Ureter (tissue), 1 donor: Measurements from ENCODE around the gene PRDM10. TPM values are rescaled to one million over a fixed set of nuclear protein-coding genes. Genes with fewer than 3 reads are reported as not detected.

Experiments used
- DNase-seq: peaks from one replicate; pipeline ENCODE4 v3.0.0-alpha.2; 2020; ENCODE audit warnings: low spot score
- total RNA-seq: library from RNA; stranded (reverse); gene quantifications from one replicate; pipeline ENCODE4 v1.2.4, GENCODE V29; 2023
- donor health status: DM: yes; HTN: yes; CAD: no.

The PRDM10 gene
- total RNA-seq, 1 donor from 2014 or later, result 10.3 TPM

DNA sequence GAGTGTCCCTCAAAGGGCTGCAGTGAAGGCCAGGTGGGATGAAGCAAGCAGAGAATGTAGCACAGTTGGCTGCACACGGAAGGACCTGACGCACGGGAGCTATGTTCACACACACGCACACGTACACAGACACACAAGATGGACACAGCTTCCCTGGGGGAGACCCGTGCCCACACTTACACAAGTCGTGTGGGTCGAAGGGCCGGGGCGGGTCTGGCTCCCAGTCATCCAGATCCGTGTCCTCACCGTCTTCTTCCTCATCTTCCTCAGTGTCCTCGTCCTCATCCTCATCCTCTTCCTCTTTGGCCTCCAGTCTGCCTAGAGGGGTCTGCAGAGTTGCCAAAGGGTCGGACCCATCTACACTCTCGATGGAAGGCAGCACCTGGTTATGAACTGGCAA, 55.7 kb downstream of the PRDM10 start:
- no peak for DNase-seq

DNA sequence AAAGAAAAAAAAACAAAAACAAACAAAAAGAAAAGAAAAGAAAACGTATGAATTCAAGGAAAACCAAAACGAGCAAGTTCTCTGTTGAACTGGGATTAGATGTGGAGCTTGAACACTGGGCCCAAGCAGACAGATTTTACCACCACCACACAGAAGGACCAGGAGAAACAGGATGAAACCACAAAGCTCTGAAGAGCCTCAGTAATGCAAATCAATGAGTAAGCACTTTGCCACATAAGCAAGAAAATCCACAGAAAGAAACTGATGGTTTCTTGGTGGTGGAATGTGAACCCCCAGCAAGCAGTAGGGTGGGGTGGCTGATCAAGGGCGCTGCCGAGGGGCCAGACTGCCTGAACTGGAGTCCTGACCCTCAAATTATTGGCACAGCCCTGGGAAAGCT, 56.4 kb downstream of the PRDM10 start:
- DNase-seq, result no peak

DNA sequence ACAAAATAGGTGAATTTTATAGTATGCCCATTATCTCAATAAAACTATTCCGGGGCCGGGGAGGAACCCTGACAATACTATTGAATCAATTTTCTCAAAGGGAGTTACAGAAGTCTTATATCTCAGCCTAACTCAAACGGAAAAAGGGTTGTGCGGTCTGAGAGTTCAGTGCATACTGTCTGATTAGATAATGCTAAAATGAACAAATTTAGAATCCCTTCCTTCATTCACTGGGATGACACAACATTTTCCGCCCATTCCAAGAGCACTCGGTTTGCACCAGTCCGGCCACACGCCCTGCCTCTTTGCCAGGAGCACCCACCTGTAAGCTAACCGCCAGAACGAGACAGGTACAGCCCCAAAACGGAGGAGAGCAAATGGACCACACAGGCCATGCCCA, 57.3 kb downstream of the PRDM10 start:
- no peak for DNase-seq

DNA sequence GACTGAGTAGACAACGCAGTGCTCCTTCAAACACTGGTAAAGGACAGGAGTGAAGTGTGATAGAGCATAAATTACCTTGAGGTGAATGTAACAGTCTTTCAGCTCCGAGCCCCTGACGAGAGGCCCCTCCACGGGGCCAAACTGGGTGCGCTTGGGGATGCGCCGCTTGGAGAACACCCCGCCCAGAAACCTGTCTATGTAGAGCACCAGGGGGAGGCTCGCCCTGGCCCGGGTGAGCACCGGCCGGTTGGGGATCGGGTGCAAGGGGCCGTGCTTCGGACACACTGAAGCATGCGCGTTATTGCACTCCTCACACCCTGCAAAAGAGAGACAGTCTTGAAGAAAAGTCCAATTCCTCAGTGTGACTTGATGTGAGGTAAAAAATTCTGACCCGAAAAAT, 57.9 kb downstream of the PRDM10 start:
- no peak for DNase-seq

DNA sequence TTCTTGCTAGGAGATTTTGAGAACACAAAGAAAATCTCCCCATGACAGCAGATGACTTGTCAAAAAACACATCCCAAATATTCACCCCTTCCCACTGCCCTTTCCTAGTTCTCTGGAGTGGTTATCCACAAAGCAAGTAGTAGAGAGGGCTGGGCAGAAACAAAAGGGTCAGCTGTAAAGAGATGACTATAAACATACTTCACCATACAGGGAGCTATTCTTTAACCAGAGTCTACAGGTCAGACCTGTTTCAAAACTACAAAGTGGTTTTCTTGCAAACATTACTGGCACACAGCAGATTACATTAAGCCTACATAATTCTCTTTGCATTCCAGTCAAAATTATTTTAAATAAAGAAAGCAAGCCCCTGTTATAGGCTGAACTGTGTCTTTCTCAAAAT, 59.6 kb downstream of the PRDM10 start:
- no peak for DNase-seq

DNA sequence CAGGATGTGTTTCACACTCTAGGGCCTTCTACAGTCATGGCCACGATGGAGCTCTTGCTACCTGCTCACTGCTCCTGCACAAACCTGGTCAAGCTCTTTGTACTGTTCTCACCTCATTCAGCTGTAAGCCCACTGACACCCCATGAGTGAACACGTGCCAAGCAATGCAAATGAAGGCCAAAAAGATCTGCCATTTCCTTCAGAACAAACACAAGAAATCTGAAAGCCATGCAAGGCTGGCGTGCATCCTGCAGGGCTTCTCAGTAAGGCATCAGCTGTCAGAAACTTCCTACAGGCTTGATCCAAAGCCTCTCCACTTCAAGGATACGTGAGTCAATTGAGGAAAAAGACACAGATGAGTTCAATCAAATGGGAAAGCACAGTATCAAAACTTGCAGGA, 63.1 kb downstream of the PRDM10 start:
- DNase-seq, result no peak

DNA sequence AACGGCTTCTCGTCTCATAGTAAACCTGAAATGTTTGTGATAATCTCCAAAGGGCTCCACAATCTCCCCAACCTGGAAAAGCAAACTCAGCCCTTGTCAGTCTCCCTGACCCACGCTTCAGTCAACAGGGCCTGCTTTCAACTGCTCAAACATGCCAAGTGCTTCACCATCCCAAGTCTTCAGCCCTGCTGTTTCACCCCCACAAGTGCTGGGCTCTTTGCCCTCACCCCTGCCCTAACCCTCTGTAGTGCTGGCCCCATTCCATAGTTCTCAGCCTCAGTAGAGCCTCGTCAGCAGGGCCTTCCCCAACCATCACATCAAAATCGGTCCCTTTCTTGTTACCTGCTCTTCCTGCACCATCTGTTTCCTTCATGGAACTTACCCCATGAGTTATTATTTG, 63.9 kb downstream of the PRDM10 start:
- no peak for DNase-seq

DNA sequence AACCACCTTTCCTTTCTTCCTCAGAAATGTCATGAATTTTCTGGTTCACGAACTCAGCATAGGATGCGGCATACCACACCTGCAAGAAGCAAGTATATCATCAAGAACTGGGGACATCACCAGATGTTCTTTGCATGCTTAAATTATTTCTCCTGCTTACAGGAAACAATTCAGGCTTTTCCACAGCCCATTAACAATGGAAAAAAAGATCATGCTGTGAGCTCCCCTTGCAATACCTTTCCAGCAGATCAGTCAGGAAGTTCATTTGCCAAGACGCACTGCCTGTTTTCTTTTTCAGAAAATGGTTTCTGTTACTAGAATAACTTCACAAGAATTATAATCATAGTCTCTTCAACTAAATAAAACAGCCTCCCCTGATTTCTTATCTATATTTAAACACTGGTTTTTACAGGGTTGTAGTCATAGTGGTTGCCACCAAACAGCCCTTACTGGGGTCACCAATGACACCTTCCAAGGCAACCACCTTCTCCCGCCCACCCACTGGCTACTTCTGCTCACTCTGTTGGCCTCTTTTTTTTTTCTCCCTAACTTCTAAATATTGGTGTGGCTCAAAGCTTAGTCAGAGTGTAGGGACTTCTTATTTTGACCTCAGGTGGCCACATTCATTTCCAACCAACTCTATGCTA, 64.9 kb downstream of the PRDM10 start:
- no peak for DNase-seq

DNA sequence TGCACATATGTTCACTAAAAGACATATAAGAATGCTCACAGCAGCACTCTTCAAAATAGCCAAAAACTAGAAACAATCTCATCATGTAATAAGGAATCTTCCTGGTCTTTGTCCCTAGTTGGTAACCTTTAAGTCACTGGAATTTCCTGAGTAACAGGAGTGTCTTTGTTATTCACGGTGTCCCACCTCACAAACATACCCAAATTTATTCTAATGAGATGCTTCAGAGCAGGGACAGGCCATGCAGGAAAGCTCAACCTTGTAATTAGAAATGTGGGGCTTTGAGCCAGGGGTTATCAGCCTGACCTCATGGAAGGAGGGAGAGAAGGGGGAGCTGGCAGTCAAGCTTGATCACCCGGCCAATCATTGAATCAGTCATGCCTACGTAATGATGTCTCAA, 66.9 kb downstream of the PRDM10 start:
- DNase-seq, result no peak

DNA sequence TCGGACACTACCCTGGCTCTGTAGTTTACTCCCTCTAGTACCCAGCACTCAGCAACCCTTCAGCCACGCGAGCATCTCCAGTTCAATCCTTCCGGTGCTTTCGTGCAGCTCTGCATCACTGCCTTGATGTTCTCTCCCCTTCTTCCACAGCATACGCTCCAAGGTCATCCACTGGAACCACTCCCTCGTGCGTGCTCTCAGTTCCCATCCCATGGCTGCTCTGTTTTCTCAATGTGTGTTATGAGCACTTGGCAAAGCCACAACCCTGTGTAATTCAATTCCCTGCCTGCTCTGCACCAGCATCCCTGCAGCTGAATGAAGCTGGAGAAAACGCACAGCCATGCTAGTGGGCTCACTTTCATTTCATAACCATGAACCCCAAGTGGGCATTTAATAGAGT, 68.7 kb downstream of the PRDM10 start:
- no peak for DNase-seq

DNA sequence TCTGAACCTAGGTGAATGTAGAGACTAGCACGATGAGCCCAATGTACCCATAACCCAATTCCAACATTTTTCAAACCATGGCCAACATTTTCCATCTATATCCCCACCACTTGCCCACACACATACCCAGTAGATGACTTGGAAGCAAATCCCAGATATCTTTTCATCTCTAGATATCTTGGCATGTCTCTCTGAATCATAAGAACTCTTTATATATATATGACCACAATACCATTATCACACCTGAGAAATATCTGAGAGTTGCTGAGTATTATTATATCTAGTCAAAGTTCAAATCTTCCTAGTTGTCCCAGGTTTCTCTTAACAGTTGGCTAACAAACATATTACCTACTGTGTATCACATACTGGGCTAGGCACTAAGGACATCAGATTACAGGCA, 69.4 kb downstream of the PRDM10 start:
- no peak for DNase-seq

DNA sequence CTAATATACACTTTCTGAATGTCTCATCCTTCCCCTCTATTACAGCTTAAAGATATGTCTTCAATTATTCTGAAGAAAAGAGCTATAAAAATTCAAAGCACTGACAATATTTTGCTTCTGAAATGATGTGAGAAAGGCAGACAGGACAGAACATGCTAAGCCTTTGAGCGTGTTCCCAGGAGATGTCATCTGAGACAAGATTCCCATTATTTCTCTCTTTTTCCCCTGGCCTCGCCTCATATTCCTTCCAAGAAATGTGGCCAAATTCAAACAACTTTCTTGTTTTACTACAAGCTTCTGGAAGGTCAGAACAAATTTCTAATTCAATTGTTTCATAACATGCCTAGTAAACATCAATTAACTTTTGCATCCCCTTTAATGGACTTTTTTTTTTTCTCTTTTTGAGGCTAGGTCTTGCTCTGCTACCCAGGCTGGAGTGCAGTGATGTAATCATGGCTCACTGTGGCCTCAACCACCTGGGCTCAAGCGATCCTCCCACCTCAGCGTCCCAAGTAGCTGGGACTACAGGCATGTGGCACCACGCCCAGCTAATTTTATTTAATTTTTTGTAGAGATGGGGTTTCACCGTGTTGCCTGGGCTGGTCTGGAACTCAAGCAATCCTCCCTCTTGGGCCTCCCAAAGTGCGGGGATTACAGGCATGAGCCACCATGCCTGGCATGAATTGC, 70.1 kb downstream of the PRDM10 start:
- no peak for DNase-seq

DNA sequence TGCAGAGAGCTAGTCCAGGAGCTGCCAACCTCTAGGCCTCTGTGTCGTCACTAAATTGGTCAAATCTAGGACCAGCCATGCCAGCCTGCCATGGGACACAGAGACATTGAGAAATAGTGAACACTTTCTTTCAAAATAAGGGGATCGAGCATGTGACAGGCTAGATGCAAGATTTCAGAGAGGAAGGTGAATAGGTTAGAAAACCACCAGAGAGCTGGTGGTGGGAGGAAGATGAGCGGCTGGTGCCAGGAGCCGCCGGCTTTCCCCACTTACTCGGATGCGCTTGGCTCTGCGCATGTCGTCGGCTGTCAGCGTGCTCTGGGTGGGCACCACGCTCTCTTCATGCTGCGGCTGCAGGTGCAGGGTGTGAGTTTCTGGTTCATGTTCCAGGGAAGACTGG, 71.9 kb downstream of the PRDM10 start:
- no peak for DNase-seq

DNA sequence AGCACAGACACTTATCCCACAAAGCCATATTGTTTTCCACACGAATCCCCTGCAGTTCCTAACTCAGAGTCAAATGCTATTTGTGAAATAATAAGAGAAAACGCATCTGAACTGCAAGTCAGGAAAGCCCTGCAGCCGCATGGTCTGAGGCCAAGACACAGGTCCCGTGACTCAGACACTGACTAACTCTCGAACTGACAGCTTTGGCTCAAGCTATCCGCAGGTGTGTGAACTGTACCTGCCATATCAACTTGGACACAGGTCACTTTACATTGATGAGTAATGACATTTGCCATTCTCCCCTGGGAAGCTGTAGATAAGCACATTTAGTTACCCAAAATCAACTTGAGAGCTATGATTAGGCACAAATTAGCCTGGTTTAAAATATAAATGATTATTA, 72.3 kb downstream of the PRDM10 start:
- DNase-seq, result no peak

DNA sequence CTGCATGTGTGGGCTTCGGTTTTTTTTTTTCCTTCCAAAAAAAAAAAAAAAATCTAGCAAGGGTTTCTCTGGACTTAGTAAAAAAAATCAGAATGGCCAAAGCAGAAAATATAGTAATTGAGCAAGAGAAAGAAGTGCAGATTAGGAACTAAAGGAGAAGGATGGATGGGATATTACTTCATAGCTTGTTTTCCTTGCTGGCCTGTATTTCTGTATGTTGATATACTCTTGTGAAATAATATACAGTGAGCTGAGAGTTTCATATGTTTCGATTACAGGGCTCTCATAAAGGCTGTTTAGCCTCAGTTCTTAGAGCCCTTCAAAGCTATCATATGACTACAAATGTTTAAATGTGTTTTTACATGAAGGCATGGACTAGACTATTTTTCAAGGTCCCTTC, 72.9 kb downstream of the PRDM10 start:
- DNase-seq, result no peak

DNA sequence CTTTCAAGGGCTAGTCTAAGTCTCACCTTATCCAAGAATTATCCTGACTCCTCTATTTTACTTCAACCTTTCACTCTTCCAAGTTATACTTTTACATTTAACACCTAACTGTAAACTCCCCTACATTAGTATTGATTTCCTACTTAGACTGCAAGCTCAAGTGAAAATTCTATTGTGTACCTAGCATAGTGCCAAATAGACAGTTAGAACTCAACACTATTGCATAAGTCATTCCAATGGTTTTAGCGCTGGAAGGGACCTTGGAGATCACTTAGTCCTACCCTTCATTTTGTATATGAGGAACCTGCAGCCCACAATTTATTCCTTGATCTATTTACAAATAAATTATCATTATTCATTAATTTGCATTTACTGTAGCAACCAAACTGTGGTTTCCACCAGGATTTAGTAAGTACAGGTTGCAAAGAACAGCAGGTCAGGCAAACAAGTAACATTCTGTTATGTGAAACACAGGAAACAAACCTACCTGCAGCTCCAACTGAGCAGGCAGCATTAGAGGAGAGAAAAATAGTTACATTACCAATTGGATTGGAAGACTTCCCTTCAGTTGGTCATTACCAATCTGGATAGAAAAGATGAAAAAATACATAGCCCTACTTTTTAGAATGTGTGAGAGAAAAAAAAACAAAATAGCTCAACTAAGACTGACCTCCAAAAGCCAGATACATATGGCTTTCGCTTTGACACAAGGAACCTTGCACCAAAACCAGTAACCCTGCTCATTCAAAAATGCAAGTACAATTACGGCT, 73.5 kb downstream of the PRDM10 start:
- no peak for DNase-seq

DNA sequence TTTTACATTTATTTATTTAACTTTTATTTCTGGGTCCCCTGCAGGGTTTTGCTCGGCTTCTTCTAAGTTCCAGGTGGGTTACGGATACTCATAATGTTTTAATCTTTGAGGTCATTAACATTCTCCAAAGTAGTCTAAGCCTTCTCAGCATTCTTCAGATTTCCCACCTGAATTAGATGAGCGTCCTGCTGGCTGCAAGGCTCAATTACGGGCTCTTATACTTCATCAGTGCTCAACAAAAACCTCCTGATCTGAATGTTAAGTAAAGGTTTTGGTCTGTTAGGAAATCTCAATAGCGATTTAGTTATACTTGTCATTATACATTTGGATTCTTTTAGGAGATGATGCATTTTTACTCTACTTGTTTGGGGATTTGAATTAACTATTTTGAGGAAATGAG, 80.0 kb downstream of the PRDM10 start:
- DNase-seq, result no peak

DNA sequence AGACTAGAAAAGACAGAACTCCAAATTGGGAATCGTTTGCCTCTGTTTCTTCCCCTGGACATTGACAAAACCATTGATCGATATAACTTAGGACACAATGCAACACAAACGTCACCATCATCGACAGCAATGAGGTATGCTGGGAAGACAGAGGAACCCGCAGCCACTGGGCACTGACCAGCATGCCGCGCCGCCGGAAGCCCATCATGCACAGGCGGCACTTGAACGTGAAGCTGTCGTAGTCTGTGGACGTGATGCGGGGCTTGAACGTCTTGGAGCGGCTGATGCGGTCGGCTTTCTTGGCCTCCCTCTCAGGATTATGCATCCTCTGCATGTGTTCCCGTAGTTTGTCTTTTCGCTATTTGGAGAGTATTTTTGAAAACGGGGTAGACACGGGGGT, 84.3 kb downstream of the PRDM10 start:
- no peak for DNase-seq

DNA sequence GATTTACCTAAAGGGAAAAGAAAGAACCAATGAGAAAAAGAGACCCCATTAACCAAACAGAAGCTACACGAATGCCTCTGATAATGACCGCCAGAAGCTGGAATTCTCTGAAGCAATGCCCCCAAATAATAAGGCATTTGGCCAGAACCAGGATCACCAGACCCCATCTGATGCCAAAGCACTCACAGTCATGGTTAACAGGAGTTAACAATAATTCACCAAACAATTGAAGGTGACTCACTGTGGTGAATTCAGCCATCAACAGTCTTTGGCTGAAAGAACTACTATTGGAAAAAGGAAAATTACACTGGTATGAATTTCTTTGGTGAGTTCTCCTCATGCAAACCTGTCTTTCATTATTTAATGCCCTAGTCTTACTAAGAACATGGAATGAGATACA, 85.4 kb downstream of the PRDM10 start:
- DNase-seq, result no peak

DNA sequence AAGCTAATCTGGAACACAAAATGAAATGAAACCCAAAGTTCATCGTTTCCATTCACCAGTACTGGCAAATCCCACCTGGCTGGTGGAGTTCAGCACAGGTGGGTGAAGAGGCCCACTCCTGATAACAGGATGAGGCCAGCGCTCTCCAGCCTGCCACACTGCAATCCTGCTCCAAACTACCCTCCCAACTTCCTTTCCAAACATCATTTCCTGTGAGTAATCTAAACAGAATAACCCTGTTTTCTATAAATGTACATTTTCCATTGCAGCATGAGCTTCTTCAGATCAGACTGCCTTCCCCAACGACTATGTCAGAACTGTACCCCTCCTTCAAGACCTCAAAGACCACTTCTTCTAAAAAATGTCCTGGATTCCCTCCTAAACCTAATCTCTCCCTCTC, 91.3 kb downstream of the PRDM10 start:
- DNase-seq, result no peak

DNA sequence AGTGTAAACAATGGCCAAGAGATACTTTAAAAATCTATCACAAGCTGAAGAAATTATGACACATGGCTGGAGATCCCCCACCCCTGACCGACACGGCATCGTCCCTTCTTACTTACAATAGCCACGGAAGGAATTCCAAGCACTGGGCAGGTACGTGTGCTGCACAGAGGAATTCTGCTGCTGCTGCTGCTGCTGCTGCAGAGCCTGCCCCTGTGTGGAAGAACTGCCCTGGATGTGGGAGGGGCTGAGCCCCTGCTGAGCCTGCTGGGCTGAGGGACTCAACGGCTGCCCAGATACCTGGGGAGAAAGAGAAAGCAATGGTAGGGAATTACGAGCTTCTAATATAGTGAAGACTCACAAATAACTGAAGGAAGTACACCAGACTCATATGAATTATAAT, 92.3 kb downstream of the PRDM10 start:
- no peak for DNase-seq

DNA sequence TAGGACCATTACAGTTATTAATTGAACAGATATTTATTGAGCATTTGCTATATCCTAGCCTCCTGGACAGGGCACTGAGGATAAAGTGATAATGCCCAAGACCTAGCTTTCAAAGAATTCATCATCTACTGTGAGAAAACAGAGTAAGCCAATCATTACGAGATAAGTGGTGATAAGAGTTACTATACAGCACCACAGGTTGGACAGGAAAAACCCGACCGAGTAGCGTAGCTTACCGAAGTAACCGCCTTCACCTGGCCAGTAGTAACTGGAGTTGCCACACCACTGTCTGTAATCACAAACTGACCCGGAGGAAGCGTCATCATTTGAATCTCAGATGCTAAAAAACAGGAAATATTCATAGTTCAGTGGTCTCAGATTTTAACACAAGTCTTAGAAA, 97.2 kb downstream of the PRDM10 start:
- peak; percentile 79 for DNase-seq

DNA sequence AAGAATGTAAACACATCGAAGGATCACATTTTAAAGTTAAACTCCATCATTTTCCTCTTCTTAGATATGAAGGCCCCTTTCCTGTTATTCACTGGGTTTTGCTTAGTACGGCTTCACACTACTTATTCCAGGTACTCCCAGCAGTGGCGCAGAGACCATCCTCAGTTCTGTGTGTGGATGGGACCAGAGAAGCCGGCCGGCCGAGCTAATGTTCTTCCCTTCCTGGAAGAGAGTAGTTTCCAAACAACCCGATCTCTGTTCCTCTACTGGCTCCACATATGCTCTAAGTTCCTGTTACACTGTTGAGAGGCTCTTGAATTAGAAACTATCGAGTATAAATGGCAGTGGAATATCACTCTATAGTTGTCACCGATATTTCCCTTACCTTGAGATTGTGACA, 106.6 kb downstream of the PRDM10 start:
- DNase-seq, result no peak
